ENCODE measurements around the gene FOCAD. TPM values are rescaled to one million over a fixed set of nuclear protein-coding genes. Genes with fewer than 3 reads are reported as not detected.

The FOCAD gene
- total RNA-seq, 1 experiment from 2014 or later, result 42.7 TPM

DNA sequence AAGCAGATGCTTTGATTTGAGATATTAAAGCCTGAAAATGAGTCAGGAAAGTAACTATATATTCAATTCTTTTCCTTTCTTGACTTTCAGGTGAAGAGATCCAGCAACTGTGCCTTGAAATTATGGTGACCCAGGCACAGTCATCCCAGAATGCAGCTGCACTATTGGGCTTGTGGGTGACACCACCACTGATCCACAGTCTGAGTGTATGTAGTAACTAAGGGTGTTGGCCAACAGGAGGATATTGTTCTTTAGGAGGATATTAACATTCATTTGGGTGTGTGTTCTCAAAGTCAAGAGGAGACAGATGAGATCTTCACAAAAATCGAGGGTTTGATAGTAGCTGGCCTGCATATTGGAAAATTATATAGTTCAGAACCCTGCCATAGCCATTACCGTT is 294.2 kb downstream of the FOCAD start:
- no peak overlapping the region for H3K27ac ChIP-seq (ENCODE audit: low read depth, low read length, poor library complexity, severe bottlenecking)
- intact Hi-C loops (cut with micrococcal nuclease; ENCODE audit: unreplicated experiment), result no loop called here
- no peaks in the 10 kb centered on the region for H3K9me3 ChIP-seq (ENCODE audit: low read depth, low read length, poor library complexity, severe bottlenecking)
- H3K36me3 ChIP-seq (ENCODE audit: insufficient read depth, low read length, poor library complexity, severe bottlenecking), result no peaks in the 10 kb centered on the region
- ChIA-PET POLR2A (ENCODE audit: low non-redundant PET) (no interaction called here), CTCF (no interaction called here)
- no peak for DNase-seq (ENCODE audit: low spot score)
- no peaks in the 10 kb centered on the region for H3K4me1 ChIP-seq (ENCODE audit: insufficient read depth, low read length, poor library complexity, severe bottlenecking)
- BruUV-seq (replicated peaks), result no TSS peak
- TF ChIP-seq, protein P1, sequence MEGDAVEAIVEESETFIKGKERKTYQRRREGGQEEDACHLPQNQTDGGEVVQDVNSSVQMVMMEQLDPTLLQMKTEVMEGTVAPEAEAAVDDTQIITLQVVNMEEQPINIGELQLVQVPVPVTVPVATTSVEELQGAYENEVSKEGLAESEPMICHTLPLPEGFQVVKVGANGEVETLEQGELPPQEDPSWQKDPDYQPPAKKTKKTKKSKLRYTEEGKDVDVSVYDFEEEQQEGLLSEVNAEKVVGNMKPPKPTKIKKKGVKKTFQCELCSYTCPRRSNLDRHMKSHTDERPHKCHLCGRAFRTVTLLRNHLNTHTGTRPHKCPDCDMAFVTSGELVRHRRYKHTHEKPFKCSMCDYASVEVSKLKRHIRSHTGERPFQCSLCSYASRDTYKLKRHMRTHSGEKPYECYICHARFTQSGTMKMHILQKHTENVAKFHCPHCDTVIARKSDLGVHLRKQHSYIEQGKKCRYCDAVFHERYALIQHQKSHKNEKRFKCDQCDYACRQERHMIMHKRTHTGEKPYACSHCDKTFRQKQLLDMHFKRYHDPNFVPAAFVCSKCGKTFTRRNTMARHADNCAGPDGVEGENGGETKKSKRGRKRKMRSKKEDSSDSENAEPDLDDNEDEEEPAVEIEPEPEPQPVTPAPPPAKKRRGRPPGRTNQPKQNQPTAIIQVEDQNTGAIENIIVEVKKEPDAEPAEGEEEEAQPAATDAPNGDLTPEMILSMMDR (conservative IDR thresholded peaks at IDR 0.05; ENCODE audit: low read depth, low read length), result no peak
- no peak for TF ChIP-seq EZH2 (IDR thresholded peaks at IDR 0.05; ENCODE audit: borderline replicate concordance, low read depth, low read length, poor library complexity, severe bottlenecking)
- no peak overlapping the region for H3K4me3 ChIP-seq (ENCODE audit: low read depth, low read length, poor library complexity, severe bottlenecking)
- H3K27me3 ChIP-seq (replicated peaks; ENCODE audit: insufficient read depth, low read depth, low read length, poor library complexity), result no peaks in the 10 kb centered on the region

DNA sequence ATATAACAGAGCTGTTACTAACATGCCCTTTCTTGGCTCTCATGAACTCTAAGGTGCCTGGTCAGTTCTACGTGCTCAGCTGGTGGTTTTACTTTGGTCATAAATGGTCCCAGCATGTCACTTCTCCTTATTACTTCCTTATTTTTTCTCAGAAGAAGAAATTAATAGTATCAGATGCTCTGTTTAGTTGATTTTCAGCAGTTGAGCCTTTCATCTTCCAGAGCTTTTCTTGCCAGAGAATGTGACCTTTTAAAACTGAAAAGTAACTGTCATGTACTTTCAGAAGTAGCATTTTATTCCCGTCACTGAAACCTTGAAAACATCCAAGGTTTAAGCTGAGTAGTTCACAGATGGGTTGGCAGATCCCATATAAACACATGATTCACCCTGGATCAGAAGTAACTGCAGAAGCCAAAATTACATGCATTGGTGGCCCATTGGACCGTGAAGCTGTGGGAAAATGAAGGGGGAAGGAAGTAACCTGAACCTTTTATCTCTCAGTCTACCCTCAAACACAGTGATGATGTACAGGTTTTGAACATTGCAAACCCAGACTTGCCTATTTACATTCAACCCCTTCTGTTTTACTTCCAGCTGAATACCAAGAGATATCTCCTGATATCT is 296.9 kb downstream of the FOCAD start:
- Histone ChIP-seq H3K9me3 (ENCODE audit: low read depth, low read length, poor library complexity, severe bottlenecking) (no peaks in the 10 kb centered on the region), H3K27me3 (replicated peaks; ENCODE audit: insufficient read depth, low read depth, low read length, poor library complexity) (no peaks in the 10 kb centered on the region), H3K4me1 (ENCODE audit: insufficient read depth, low read length, poor library complexity, severe bottlenecking) (no peaks in the 10 kb centered on the region), H3K4me3 (ENCODE audit: low read depth, low read length, poor library complexity, severe bottlenecking) (no peak overlapping the region), H3K27ac (ENCODE audit: low read depth, low read length, poor library complexity, severe bottlenecking) (no peak overlapping the region), H3K36me3 (ENCODE audit: insufficient read depth, low read length, poor library complexity, severe bottlenecking) (no peaks in the 10 kb centered on the region)
- TF ChIP-seq, protein P1 (conservative IDR thresholded peaks at IDR 0.05; ENCODE audit: low read depth, low read length), result no peak
- no peak for TF ChIP-seq EZH2 (IDR thresholded peaks at IDR 0.05; ENCODE audit: borderline replicate concordance, low read depth, low read length, poor library complexity, severe bottlenecking)
- no TSS peak for BruUV-seq (replicated peaks)
- CTCF ChIA-PET, result no interaction called here
- intact Hi-C loops (cut with micrococcal nuclease; ENCODE audit: unreplicated experiment), result no loop called here
- no peak for DNase-seq (ENCODE audit: low spot score)
- POLR2A ChIA-PET (ENCODE audit: low non-redundant PET), result no interaction called here

DNA sequence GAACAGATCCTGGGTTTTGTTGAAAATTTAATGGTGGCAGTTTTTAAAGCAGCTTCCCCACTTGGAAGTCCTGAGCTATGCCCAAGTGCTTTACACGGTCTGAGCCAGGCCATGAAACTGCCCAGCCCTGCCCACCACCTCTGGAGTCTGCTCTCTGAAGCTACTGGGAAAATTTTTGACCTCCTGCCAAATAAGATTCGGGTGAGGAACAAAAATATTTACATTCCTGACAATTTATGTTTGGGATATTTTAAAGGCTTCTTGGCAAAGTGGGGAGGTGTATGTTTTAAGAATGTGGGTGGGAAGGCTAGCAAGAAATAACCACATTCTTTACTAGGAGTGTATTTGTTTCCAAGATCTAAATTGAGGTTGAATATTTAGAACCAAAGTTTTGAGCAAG is 297.4 kb downstream of the FOCAD start:
- no peaks in the 10 kb centered on the region for H3K9me3 ChIP-seq (ENCODE audit: low read depth, low read length, poor library complexity, severe bottlenecking)
- intact Hi-C loops (cut with micrococcal nuclease; ENCODE audit: unreplicated experiment), result no loop called here
- BruUV-seq (replicated peaks), result no TSS peak
- no peak overlapping the region for H3K4me3 ChIP-seq (ENCODE audit: low read depth, low read length, poor library complexity, severe bottlenecking)
- no peak overlapping the region for H3K27ac ChIP-seq (ENCODE audit: low read depth, low read length, poor library complexity, severe bottlenecking)
- ChIA-PET POLR2A (ENCODE audit: low non-redundant PET) (no interaction called here), CTCF (no interaction called here)
- TF ChIP-seq, protein P1 (conservative IDR thresholded peaks at IDR 0.05; ENCODE audit: low read depth, low read length), result no peak
- no peak for TF ChIP-seq EZH2 (IDR thresholded peaks at IDR 0.05; ENCODE audit: borderline replicate concordance, low read depth, low read length, poor library complexity, severe bottlenecking)
- DNase-seq (ENCODE audit: low spot score), result no peak
- no peaks in the 10 kb centered on the region for H3K27me3 ChIP-seq (replicated peaks; ENCODE audit: insufficient read depth, low read depth, low read length, poor library complexity)
- H3K4me1 ChIP-seq (ENCODE audit: insufficient read depth, low read length, poor library complexity, severe bottlenecking), result no peaks in the 10 kb centered on the region
- no peaks in the 10 kb centered on the region for H3K36me3 ChIP-seq (ENCODE audit: insufficient read depth, low read length, poor library complexity, severe bottlenecking)
